NB4 (cell line): ENCODE results near the gene NOVA1.

Experiments used
- DNase-seq: peaks from one replicate; pipeline ENCODE4 v3.0.0; 2010; ENCODE audit warnings: low read depth
- H3K4me3 ChIP-seq: one replicate; pipeline ENCODE4 v1.5.1; 2011; ENCODE audit warnings: mild to moderate bottlenecking, low read depth, low read length, moderate library complexity
- CTCF ChIP-seq: IDR thresholded peaks from one replicate; pipeline ENCODE4 v1.5.1; 2012; ENCODE audit warnings: low read depth, low read length
- MAX ChIP-seq: IDR thresholded peaks from 2 replicates; pipeline ENCODE4 v1.6.1; 2011; ENCODE audit warnings: low read depth, low read length
- MYC ChIP-seq: IDR thresholded peaks from 2 replicates; pipeline ENCODE4 v1.6.1; 2011; ENCODE audit warnings: low read depth, low read length
- POLR2A ChIP-seq: IDR thresholded peaks from 2 replicates; pipeline ENCODE4 v1.6.1; 2011; ENCODE audit warnings: mild to moderate bottlenecking; ENCODE audit not compliant: insufficient read length; ENCODE audit errors: extremely low read depth

Gene NOVA1

GRCh38 chr14:26589925-26590324 lies 7.9 kb downstream of the NOVA1 start:
- TF ChIP-seq CTCF, result no peak
- no peak for TF ChIP-seq POLR2A
- TF ChIP-seq MAX, result no peak
- TF ChIP-seq MYC, result no peak
- H3K4me3 ChIP-seq, result no peak overlapping the region
- DNase-seq, result no peak

GRCh38 chr14:26577711-26578110 lies 20.1 kb downstream of the NOVA1 start:
- no peak for DNase-seq
- TF ChIP-seq POLR2A, result no peak
- no peak for TF ChIP-seq MAX
- no peak for TF ChIP-seq CTCF
- TF ChIP-seq MYC, result no peak
- no peak overlapping the region for H3K4me3 ChIP-seq

- TF ChIP-seq MAX, result no peak
- TF ChIP-seq MYC, result no peak
- TF ChIP-seq POLR2A, result no peak
- no peak for TF ChIP-seq CTCF
- no peak overlapping the region for H3K4me3 ChIP-seq
- DNase-seq, result no peak
Observed at GRCh38 chr14:26554069-26554772, 43.6 kb downstream of the NOVA1 start.

- H3K4me3 ChIP-seq, result no peak overlapping the region
- TF ChIP-seq MYC (no peak), POLR2A (no peak), CTCF (no peak)
- DNase-seq, result no peak
Observed at GRCh38 chr14:26549571-26549970, 48.3 kb downstream of the NOVA1 start.

- H3K4me3 ChIP-seq, result no peak overlapping the region
- no peak for DNase-seq
- TF ChIP-seq POLR2A, result no peak
- TF ChIP-seq CTCF, result no peak
- TF ChIP-seq MYC, result no peak
- no peak for TF ChIP-seq MAX
Observed at GRCh38 chr14:26548406-26548805, 49.4 kb downstream of the NOVA1 start.
